ENCODE results near the gene EGFL6.
"Not testable (repeated sequence)": the region's sequence is repeated elsewhere in the genome, so short reads cannot be mapped to it uniquely, and the experiment has no call there.

DNA sequence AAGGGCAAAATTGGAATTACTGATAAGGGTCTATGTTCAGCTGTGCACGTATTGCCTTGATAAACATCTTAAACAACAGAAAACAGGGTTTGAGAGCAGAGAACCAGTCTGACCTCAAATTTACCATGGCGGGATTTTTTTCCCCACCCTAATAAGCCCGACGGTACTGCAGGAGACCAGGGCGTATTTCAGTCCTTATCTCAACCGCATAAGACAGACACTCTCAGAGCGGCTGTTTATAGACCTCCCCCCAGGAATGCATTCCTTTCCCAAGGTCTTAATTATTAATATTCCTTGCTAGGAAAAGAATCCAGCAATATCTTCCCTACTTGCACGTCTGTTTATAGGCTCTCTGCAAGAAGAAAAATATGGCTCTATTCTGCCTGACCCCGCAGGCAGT is 67.8 kb downstream of the EGFL6 start:
- TF ChIP-seq, protein P1, sequence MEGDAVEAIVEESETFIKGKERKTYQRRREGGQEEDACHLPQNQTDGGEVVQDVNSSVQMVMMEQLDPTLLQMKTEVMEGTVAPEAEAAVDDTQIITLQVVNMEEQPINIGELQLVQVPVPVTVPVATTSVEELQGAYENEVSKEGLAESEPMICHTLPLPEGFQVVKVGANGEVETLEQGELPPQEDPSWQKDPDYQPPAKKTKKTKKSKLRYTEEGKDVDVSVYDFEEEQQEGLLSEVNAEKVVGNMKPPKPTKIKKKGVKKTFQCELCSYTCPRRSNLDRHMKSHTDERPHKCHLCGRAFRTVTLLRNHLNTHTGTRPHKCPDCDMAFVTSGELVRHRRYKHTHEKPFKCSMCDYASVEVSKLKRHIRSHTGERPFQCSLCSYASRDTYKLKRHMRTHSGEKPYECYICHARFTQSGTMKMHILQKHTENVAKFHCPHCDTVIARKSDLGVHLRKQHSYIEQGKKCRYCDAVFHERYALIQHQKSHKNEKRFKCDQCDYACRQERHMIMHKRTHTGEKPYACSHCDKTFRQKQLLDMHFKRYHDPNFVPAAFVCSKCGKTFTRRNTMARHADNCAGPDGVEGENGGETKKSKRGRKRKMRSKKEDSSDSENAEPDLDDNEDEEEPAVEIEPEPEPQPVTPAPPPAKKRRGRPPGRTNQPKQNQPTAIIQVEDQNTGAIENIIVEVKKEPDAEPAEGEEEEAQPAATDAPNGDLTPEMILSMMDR (IDR thresholded peaks at IDR 0.05), result not testable (repeated sequence)
- TF ChIP-seq POLR2A (IDR thresholded peaks at IDR 0.05), result not testable (repeated sequence)
